Spinal cord (tissue), 10 donors: Measurements from ENCODE around the gene GBP3. TPM values are rescaled to one million over a fixed set of nuclear protein-coding genes. Genes with fewer than 3 reads are reported as not detected.

Experiments
- DNase-seq, 6 donors: peaks; one replicate each; pipeline versions ENCODE4 v3.0.0 to v3.0.0-alpha.2; 2013 to 2015; ENCODE audit warnings: low spot score in 6 of 6, low read depth in 4 of 6
- H3K27ac ChIP-seq: one replicate; pipeline ENCODE4 v1.5.1; 2013; ENCODE audit warnings: low read depth, low read length, control low read depth
- H3K27me3 ChIP-seq: one replicate; pipeline ENCODE4 v1.6.1; 2013; ENCODE audit warnings: low read length; ENCODE audit not compliant: control insufficient read depth, insufficient read depth
- H3K36me3 ChIP-seq: one replicate; pipeline ENCODE4 v1.6.1; 2013; ENCODE audit warnings: low read length; ENCODE audit not compliant: control insufficient read depth, insufficient read depth
- H3K4me1 ChIP-seq: one replicate; pipeline ENCODE4 v1.6.1; 2013; ENCODE audit warnings: low read length; ENCODE audit not compliant: control insufficient read depth, insufficient read depth
- H3K4me3 ChIP-seq: one replicate; pipeline ENCODE4 v1.5.1; 2013; ENCODE audit warnings: low read depth, low read length, control low read depth
- H3K9me3 ChIP-seq: one replicate; pipeline ENCODE4 v1.6.1; 2013; ENCODE audit warnings: low read length; ENCODE audit not compliant: control insufficient read depth, insufficient read depth
- WGBS: methylation state at CpG from one replicate; pipeline ENCODE4 v1.1.5; 2013; ENCODE audit warnings: missing lambda C conversion rate; ENCODE audit not compliant: insufficient coverage; 5-methylcytosine and 5-hydroxymethylcytosine counted together
- polyA plus RNA-seq, 2 donors: library from polyadenylated mRNA; unstranded; fragments of 120-200 nt; gene quantifications; one replicate each; pipeline ENCODE4 v1.2.1, GENCODE V29; 2013; ENCODE audit not compliant: insufficient read length in 2 of 2
- small RNA-seq: library from RNA; depleted of rRNA; stranded (forward); fragments of <200 nt; gene quantifications from one replicate; pipeline ENCODE3, GENCODE V24; 2014; ENCODE audit warnings: low replicate concordance
- total RNA-seq, 2 donors: library from RNA; depleted of rRNA in 1 of 2; stranded (reverse); fragments of 120-200 nt in 1 of 2; fragments of >200 nt in 1 of 2; gene quantifications; one replicate each; pipeline versions ENCODE4 v1.2.3 to v1.2.4, GENCODE V29; 2013 to 2014
- donor health status: healthy.

Gene GBP3
- total and polyA plus RNA-seq, 4 donors = 1.6 to 7.9 (median 4.5) TPM

DNA sequence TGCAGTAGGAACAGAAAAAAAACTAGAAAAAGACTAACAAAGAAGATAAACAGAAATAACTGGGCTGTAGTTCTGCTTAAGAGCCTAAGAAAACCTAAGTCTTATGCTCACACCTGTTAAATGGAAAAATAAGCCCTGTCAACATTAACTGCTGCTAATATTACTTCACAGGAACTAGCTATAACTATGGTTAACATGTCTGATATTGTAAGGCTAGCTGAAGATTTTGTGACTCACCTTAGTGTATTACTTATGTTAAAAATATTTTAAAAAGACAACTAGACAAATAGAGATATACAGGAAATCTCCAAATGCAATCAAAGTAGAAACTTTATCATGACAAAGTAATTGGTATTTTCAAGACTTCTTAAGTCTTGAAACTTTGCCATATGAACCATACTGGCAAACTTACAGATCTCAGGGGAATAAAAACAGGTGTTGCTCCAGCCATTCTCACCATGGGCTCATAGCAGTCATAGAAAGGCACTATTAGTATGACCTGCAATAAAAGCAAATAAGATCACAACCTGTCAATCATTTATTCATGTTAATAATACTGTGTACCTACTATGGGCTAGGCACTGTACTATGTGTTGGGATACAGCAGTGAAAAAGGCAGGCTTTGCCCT, 60.9 kb downstream of the GBP3 start:
- no peak for DNase-seq
- Histone ChIP-seq H3K4me1 (no peaks in the 10 kb centered on the region), H3K27ac (no peak overlapping the region), H3K36me3 (peaks cover 15% of the 10 kb centered on the region), H3K9me3 (no peaks in the 10 kb centered on the region), H3K27me3 (no peaks in the 10 kb centered on the region), H3K4me3 (no peak overlapping the region)

DNA sequence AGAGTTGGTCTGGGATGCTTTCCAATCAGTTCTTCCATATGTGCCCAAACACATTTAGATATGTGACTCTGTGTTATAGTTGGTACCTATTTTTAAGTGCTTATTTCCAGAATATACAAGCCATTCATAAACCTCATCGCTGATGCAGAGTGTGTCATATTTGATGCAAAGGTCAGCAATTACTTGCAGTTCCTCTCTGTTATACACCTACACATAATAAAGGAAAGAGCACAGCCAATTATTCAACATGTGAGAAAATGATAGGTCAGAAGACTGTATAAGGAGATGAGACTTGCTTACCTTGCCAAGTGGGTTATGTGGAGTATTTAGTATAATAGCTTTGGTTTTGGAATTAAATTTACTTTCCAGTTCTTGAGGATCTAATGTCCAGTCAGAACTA, 61.6 kb downstream of the GBP3 start:
- H3K36me3 ChIP-seq = peaks cover 15% of the 10 kb centered on the region
- DNase-seq = no peak
- no peaks in the 10 kb centered on the region for H3K27me3 ChIP-seq
- WGBS = no CpG with 5 or more reads among the region's 1 CpG
- H3K27ac ChIP-seq = no peak overlapping the region
- H3K4me1 ChIP-seq = no peaks in the 10 kb centered on the region
- H3K9me3 ChIP-seq = no peaks in the 10 kb centered on the region
- no peak overlapping the region for H3K4me3 ChIP-seq

Small RNA genes lying within 50 kb of the gene (small RNA-seq; reads per million reads assigned to genes)
- not detected for gene RF00019

Other genes starting within 250 kb of the GBP3 start
- 10 to 100 TPM; 54.7 to 63.7 TPM for gene GTF2B, start 131.3 kb downstream of the GBP3 start, total RNA-seq
- gene GTF2B, start 131.3 kb downstream of the GBP3 start, polyA plus RNA-seq = 10 to 100 TPM; 34.1 to 35.1 TPM
- 10 to 100 TPM; 17.0 to 26.5 TPM for gene KYAT3, start 30.2 kb downstream of the GBP3 start, total RNA-seq
- 10 to 100 TPM; 27.5 to 29.0 TPM for gene KYAT3, start 30.2 kb downstream of the GBP3 start, polyA plus RNA-seq
- 10 to 100 TPM; 20.5 to 25.6 TPM for gene RBMXL1, start 30.2 kb downstream of the GBP3 start, total RNA-seq
- 10 to 100 TPM; 19.0 to 27.8 TPM for gene RBMXL1, start 30.2 kb downstream of the GBP3 start, polyA plus RNA-seq
- 10 to 100 TPM; 10.3 to 15.2 TPM for gene GBP1, start 42.3 kb upstream of the GBP3 start, total RNA-seq
- 1 to 10 TPM; 1.0 to 2.2 TPM for gene GBP1, start 42.3 kb upstream of the GBP3 start, polyA plus RNA-seq
- gene GBP2, start 103.2 kb upstream of the GBP3 start, total RNA-seq = 1 to 10 TPM; 2.3 to 4.3 TPM
- under 1 TPM; 0.46 to 0.57 TPM for gene GBP2, start 103.2 kb upstream of the GBP3 start, polyA plus RNA-seq
- gene GBP7, start 153.1 kb upstream of the GBP3 start, total RNA-seq = not detected
- gene GBP7, start 153.1 kb upstream of the GBP3 start, polyA plus RNA-seq = under 1 TPM; 0.14 to 0.16 TPM
- 1 to 10 TPM; 2.7 to 3.3 TPM for gene GBP4, start 176.1 kb upstream of the GBP3 start, total RNA-seq
- gene GBP4, start 176.1 kb upstream of the GBP3 start, polyA plus RNA-seq = 1 to 10 TPM; 1.9 to 2.2 TPM
- gene GBP5, start 250.0 kb upstream of the GBP3 start, total RNA-seq = under 1 TPM; 0.33 to 0.50 TPM
- under 1 TPM; 0.20 to 0.33 TPM for gene GBP5, start 250.0 kb upstream of the GBP3 start, polyA plus RNA-seq